Measurements from ENCODE around the gene DOCK1.

The DOCK1 gene

GRCh38 chr10:127094984-127095383, 189.8 kb downstream of the DOCK1 start:
- no peak for DNase-seq

- no peak for DNase-seq
These were observed 195.9 kb downstream of the DOCK1 start for GRCh38 chr10:127100983-127101615.

- no peak for DNase-seq
These were observed 196.9 kb downstream of the DOCK1 start for GRCh38 chr10:127102176-127102575.

GRCh38 chr10:127115100-127115499, 209.9 kb downstream of the DOCK1 start:
- DNase-seq = no peak

GRCh38 chr10:127117125-127117524, 211.9 kb downstream of the DOCK1 start:
- DNase-seq = no peak

GRCh38 chr10:127118034-127118433, 212.8 kb downstream of the DOCK1 start:
- DNase-seq = no peak

GRCh38 chr10:127119936-127120335, 214.7 kb downstream of the DOCK1 start:
- no peak for DNase-seq

- DNase-seq = no peak
These were observed 217.6 kb downstream of the DOCK1 start for GRCh38 chr10:127122831-127123230.

- DNase-seq = no peak
These were observed 218.4 kb downstream of the DOCK1 start for GRCh38 chr10:127123626-127124025.

- DNase-seq = no peak
These were observed 220.1 kb downstream of the DOCK1 start for GRCh38 chr10:127125331-127125730.

- DNase-seq = no peak
These were observed 222.6 kb downstream of the DOCK1 start for GRCh38 chr10:127127822-127128221.

- no peak for DNase-seq
These were observed 223.9 kb downstream of the DOCK1 start for GRCh38 chr10:127129104-127129503.

- no peak for DNase-seq
These were observed 227.2 kb downstream of the DOCK1 start for GRCh38 chr10:127132451-127132850.

- DNase-seq = no peak
These were observed 228.0 kb downstream of the DOCK1 start for GRCh38 chr10:127133225-127133624.

GRCh38 chr10:127133672-127134500, 228.7 kb downstream of the DOCK1 start:
- no peak for DNase-seq

GRCh38 chr10:127135844-127136577, 230.8 kb downstream of the DOCK1 start:
- DNase-seq = no peak

GRCh38 chr10:127137391-127137790, 232.2 kb downstream of the DOCK1 start:
- no peak for DNase-seq

GRCh38 chr10:127142136-127142535, 236.9 kb downstream of the DOCK1 start:
- no peak for DNase-seq

- DNase-seq = no peak
These were observed 237.6 kb downstream of the DOCK1 start for GRCh38 chr10:127142856-127143255.

- DNase-seq = no peak
These were observed 239.9 kb downstream of the DOCK1 start for GRCh38 chr10:127145173-127145572.

- DNase-seq = no peak
These were observed 241.4 kb downstream of the DOCK1 start for GRCh38 chr10:127146661-127147060.

GRCh38 chr10:127148066-127148932, 243.1 kb downstream of the DOCK1 start:
- no peak for DNase-seq

GRCh38 chr10:127148933-127149220, 243.6 kb downstream of the DOCK1 start:
- no peak for DNase-seq

Measured in NCI-H2227 treated with DMSO at 0.1 percent for 48 hours (cell line).